ENCODE results near the gene DUT.

GRCh38 chr15:48332642-48333034 lies 1.4 kb downstream of the DUT start:
- TF ChIP-seq REST (IDR thresholded peaks at IDR 0.05; ENCODE audit: insufficient read depth in 1 of 2, low read depth in 2 of 2, low read length in 2 of 2) (no peak), POLR2AphosphoS5 (IDR thresholded peaks at IDR 0.05; ENCODE audit: low read depth, low read length) (no peak)
